Measurements from ENCODE around the gene C17orf75.
"Not testable (repeated sequence)": the region's sequence is repeated elsewhere in the genome, so short reads cannot be mapped to it uniquely, and the experiment has no call there.

The C17orf75 gene

GRCh38 chr17:32318071-32318470, 23.9 kb downstream of the C17orf75 start:
- no peak for DNase-seq (ENCODE audit: low read depth)
- TF ChIP-seq CTCF (IDR thresholded peaks at IDR 0.05; ENCODE audit: insufficient read depth, low read depth, low read length, missing control alignments): no peak
- no peak overlapping the region for H3K4me3 ChIP-seq (ENCODE audit: low read length)

- H3K4me3 ChIP-seq (ENCODE audit: low read length): no peak overlapping the region
- no peak for DNase-seq (ENCODE audit: low read depth)
- no peak for TF ChIP-seq CTCF (IDR thresholded peaks at IDR 0.05; ENCODE audit: insufficient read depth, low read depth, low read length, missing control alignments)
These were observed 24.6 kb downstream of the C17orf75 start for GRCh38 chr17:32317353-32317752.

- DNase-seq (ENCODE audit: low read depth); H3K4me3 ChIP-seq (ENCODE audit: low read length): not testable (repeated sequence)
These were observed 25.3 kb downstream of the C17orf75 start for GRCh38 chr17:32316653-32317052.

- no peak for TF ChIP-seq CTCF (IDR thresholded peaks at IDR 0.05; ENCODE audit: insufficient read depth, low read depth, low read length, missing control alignments)
- DNase-seq (ENCODE audit: low read depth): no peak
- H3K4me3 ChIP-seq (ENCODE audit: low read length): no peak overlapping the region
These were observed 26.8 kb downstream of the C17orf75 start for GRCh38 chr17:32315171-32315570.

GRCh38 chr17:32314636-32315035, 27.3 kb downstream of the C17orf75 start:
- no peak overlapping the region for H3K4me3 ChIP-seq (ENCODE audit: low read length)
- no peak for TF ChIP-seq CTCF (IDR thresholded peaks at IDR 0.05; ENCODE audit: insufficient read depth, low read depth, low read length, missing control alignments)
- DNase-seq (ENCODE audit: low read depth): no peak

GRCh38 chr17:32311028-32311536, 30.9 kb downstream of the C17orf75 start:
- DNase-seq (ENCODE audit: low read depth): no peak
- H3K4me3 ChIP-seq (ENCODE audit: low read length): no peak overlapping the region
- no peak for TF ChIP-seq CTCF (IDR thresholded peaks at IDR 0.05; ENCODE audit: insufficient read depth, low read depth, low read length, missing control alignments)

- no peak for DNase-seq (ENCODE audit: low read depth)
- no peak overlapping the region for H3K4me3 ChIP-seq (ENCODE audit: low read length)
- no peak for TF ChIP-seq CTCF (IDR thresholded peaks at IDR 0.05; ENCODE audit: insufficient read depth, low read depth, low read length, missing control alignments)
These were observed 34.3 kb downstream of the C17orf75 start for GRCh38 chr17:32307658-32308057.

Measured in epithelial cell of esophagus (primary cell).